Neural progenitor cell (in vitro differentiated cells): ENCODE data around the gene PRDM2. TPM values are rescaled to one million over a fixed set of nuclear protein-coding genes. Genes with fewer than 3 reads are reported as not detected.

Source experiments
- DNase-seq: peaks from one replicate; pipeline ENCODE4 v3.0.0-alpha.2; 2016; ENCODE audit warnings: low spot score
- H2AFZ ChIP-seq: fragments of 200-600 bp; sonication (generic); replicated peaks from 2 replicates; pipeline ENCODE4 v1.6.1; 2016; ENCODE audit warnings: antibody characterized with exemption
- H3F3A ChIP-seq: fragments of 200-600 bp; sonication (generic); 2 replicates; pipeline ENCODE4 v1.6.1; 2016; ENCODE audit warnings: antibody characterized with exemption, low read depth
- H3K27ac ChIP-seq: fragments of 200-600 bp; sonication (generic); 2 replicates; pipeline ENCODE4 v1.5.1; 2016; ENCODE audit warnings: mild to moderate bottlenecking
- H3K27me3 ChIP-seq: fragments of 200-600 bp; sonication (generic); 2 replicates; pipeline ENCODE4 v1.6.1; 2016; ENCODE audit warnings: mild to moderate bottlenecking, moderate library complexity
- H3K36me3 ChIP-seq: fragments of 200-600 bp; sonication (generic); 2 replicates; pipeline ENCODE4 v1.5.1; 2016
- H3K4me1 ChIP-seq: fragments of 200-600 bp; sonication (generic); 2 replicates; pipeline ENCODE4 v1.6.1; 2016; ENCODE audit warnings: mixed run types
- H3K4me2 ChIP-seq: fragments of 200-600 bp; sonication (generic); 2 replicates; pipeline ENCODE4 v1.6.1; 2016
- H3K4me3 ChIP-seq: fragments of 200-600 bp; sonication (generic); 2 replicates; pipeline ENCODE4 v1.5.1; 2016
- H3K79me2 ChIP-seq: fragments of 200-600 bp; sonication (generic); 2 replicates; pipeline ENCODE4 v1.6.1; 2016; ENCODE audit warnings: low read depth
- H3K9ac ChIP-seq: fragments of 200-600 bp; sonication (generic); 2 replicates; pipeline ENCODE4 v1.6.1; 2016
- H3K9me3 ChIP-seq: fragments of 200-600 bp; sonication (generic); 2 replicates; pipeline ENCODE4 v1.5.1; 2016; ENCODE audit warnings: low read depth
- H4K20me1 ChIP-seq: fragments of 200-600 bp; sonication (generic); 2 replicates; pipeline ENCODE4 v1.6.1; 2016; ENCODE audit warnings: low read depth
- H3K27ac Mint-ChIP-seq: 3 replicates; pipeline ENCODE4 v1.8.0; 2021; ENCODE audit warnings: mixed read lengths
- H3K27me3 Mint-ChIP-seq: 2 replicates; pipeline ENCODE4 v1.8.0; 2022; ENCODE audit warnings: low read depth, mild to moderate bottlenecking, inconsistent platforms, moderate library complexity, mixed read lengths; ENCODE audit not compliant: insufficient read depth
- H3K36me3 Mint-ChIP-seq: 3 replicates; pipeline ENCODE4 v1.8.0; 2021; ENCODE audit warnings: mixed read lengths
- H3K4me1 Mint-ChIP-seq: 3 replicates; pipeline ENCODE4 v1.8.0; 2021; ENCODE audit warnings: mixed read lengths
- H3K4me3 Mint-ChIP-seq: 3 replicates; pipeline ENCODE4 v1.8.0; 2021; ENCODE audit warnings: mild to moderate bottlenecking, moderate library complexity, mixed read lengths
- H3K9me3 Mint-ChIP-seq: 3 replicates; pipeline ENCODE4 v1.8.0; 2020; ENCODE audit warnings: mixed read lengths
- CTCF ChIP-seq: fragments of 200-600 bp; sonication (generic); IDR thresholded peaks from 2 replicates; pipeline ENCODE4 v1.5.1; 2017; ENCODE audit warnings: antibody characterized with exemption, mild to moderate bottlenecking
- EZH2 ChIP-seq: fragments of 200-600 bp; sonication (generic); IDR thresholded peaks from 2 replicates; pipeline ENCODE4 v1.6.1; 2017; ENCODE audit warnings: antibody characterized with exemption, mild to moderate bottlenecking, moderate library complexity
- EZH2phosphoT487 ChIP-seq: fragments of 200-600 bp; sonication (generic); IDR thresholded peaks from 2 replicates; pipeline ENCODE4 v1.6.1; 2017; ENCODE audit warnings: antibody characterized with exemption
- total RNA-seq: library from RNA; depleted of rRNA; stranded (reverse); fragments of >200 nt; gene quantifications from 2 replicates; pipeline ENCODE4 v1.2.3, GENCODE V29; 2015; ENCODE audit warnings: low replicate concordance

The PRDM2 gene
- total RNA-seq, 1 donor from 2014 or later: 22.0 TPM

GRCh38 chr1:13699510-13699909 lies 478 bp upstream of the PRDM2 start:
- peaks cover 4% of the 10 kb centered on the region for H3K36me3 Mint-ChIP-seq
- TF ChIP-seq EZH2phosphoT487: no peak
- TF ChIP-seq EZH2: no peak
- TF ChIP-seq CTCF: no peak
- Histone ChIP-seq H4K20me1 (peaks cover 4% of the 10 kb centered on the region), H3K36me3 (no peaks in the 10 kb centered on the region), H3F3A (no peaks in the 10 kb centered on the region), H3K9ac (no peak overlapping the region), H3K4me1 (peaks cover 7% of the 10 kb centered on the region), H3K79me2 (peaks cover 41% of the 10 kb centered on the region), H3K4me2 (peak overlapping the region; percentile 80), H3K4me3 (peak overlapping the region; percentile 80), H2AFZ (peak overlapping the region; percentile 99), H3K27me3 (peaks cover 33% of the 10 kb centered on the region), H3K9me3 (no peaks in the 10 kb centered on the region), H3K27ac (no peak overlapping the region)
- peaks cover 21% of the 10 kb centered on the region for H3K9me3 Mint-ChIP-seq
- peaks cover 20% of the 10 kb centered on the region for H3K4me1 Mint-ChIP-seq
- peak overlapping the region; percentile 70 for H3K27ac Mint-ChIP-seq
- no peak for DNase-seq
- peaks cover 7% of the 10 kb centered on the region for H3K27me3 Mint-ChIP-seq
- H3K4me3 Mint-ChIP-seq: peak overlapping the region; percentile 88

GRCh38 chr1:13700521-13701270 lies 708 bp downstream of the PRDM2 start:
- H3K79me2 ChIP-seq: peaks cover 50% of the 10 kb centered on the region
- peak overlapping the region; percentile 80 for H3K4me3 ChIP-seq
- H3F3A ChIP-seq: no peaks in the 10 kb centered on the region
- no peak overlapping the region for H3K27ac ChIP-seq
- H3K4me2 ChIP-seq: peak overlapping the region; percentile 80
- no peak overlapping the region for H3K9ac ChIP-seq
- H3K9me3 ChIP-seq: no peaks in the 10 kb centered on the region
- H3K27ac Mint-ChIP-seq: peak overlapping the region; percentile 96
- H3K4me1 Mint-ChIP-seq: peaks cover 20% of the 10 kb centered on the region
- peak; percentile 62 for DNase-seq
- TF ChIP-seq CTCF (no peak), EZH2phosphoT487 (no peak), EZH2 (no peak)
- no peaks in the 10 kb centered on the region for H3K36me3 ChIP-seq
- H3K36me3 Mint-ChIP-seq: peaks cover 4% of the 10 kb centered on the region
- H4K20me1 ChIP-seq: peaks cover 8% of the 10 kb centered on the region
- H2AFZ ChIP-seq: peak overlapping the region; percentile 65
- peak overlapping the region; percentile 96 for H3K4me3 Mint-ChIP-seq
- peaks cover 21% of the 10 kb centered on the region for H3K9me3 Mint-ChIP-seq
- H3K27me3 ChIP-seq: peaks cover 24% of the 10 kb centered on the region
- H3K4me1 ChIP-seq: peaks cover 7% of the 10 kb centered on the region
- H3K27me3 Mint-ChIP-seq: peaks cover 7% of the 10 kb centered on the region

GRCh38 chr1:13701271-13701640 lies 1.3 kb downstream of the PRDM2 start:
- TF ChIP-seq EZH2phosphoT487 (no peak), CTCF (no peak), EZH2 (no peak)
- peaks cover 20% of the 10 kb centered on the region for H3K4me1 Mint-ChIP-seq
- Histone ChIP-seq H3K36me3 (no peaks in the 10 kb centered on the region), H3K4me3 (peak overlapping the region; percentile 80), H3F3A (no peaks in the 10 kb centered on the region), H3K9me3 (no peaks in the 10 kb centered on the region), H2AFZ (no peak overlapping the region), H3K79me2 (peaks cover 53% of the 10 kb centered on the region), H3K4me2 (peak overlapping the region; percentile 80), H4K20me1 (peaks cover 8% of the 10 kb centered on the region), H3K4me1 (peaks cover 7% of the 10 kb centered on the region), H3K27ac (no peak overlapping the region), H3K27me3 (peaks cover 24% of the 10 kb centered on the region), H3K9ac (no peak overlapping the region)
- H3K36me3 Mint-ChIP-seq: peaks cover 8% of the 10 kb centered on the region
- no peak for DNase-seq
- peaks cover 7% of the 10 kb centered on the region for H3K27me3 Mint-ChIP-seq
- H3K27ac Mint-ChIP-seq: peak overlapping the region; percentile 96
- H3K9me3 Mint-ChIP-seq: peaks cover 21% of the 10 kb centered on the region
- H3K4me3 Mint-ChIP-seq: peak overlapping the region; percentile 96
